GM12892 (cell line): ENCODE data around the gene NDUFB7.

Experiments
- POLR2A ChIP-seq: IDR thresholded peaks from 2 replicates; pipeline ENCODE4 v1.6.1; 2011; ENCODE audit warnings: low read depth, low read length, control low read depth
- POLR2AphosphoS5 ChIP-seq: IDR thresholded peaks from 2 replicates; pipeline ENCODE4 v1.6.1; 2011; ENCODE audit warnings: low read depth, low read length, control low read depth
- TAF1 ChIP-seq: IDR thresholded peaks from 2 replicates; pipeline ENCODE4 v1.6.1; 2011; ENCODE audit warnings: low read depth, mild to moderate bottlenecking, control low read depth, low read length, borderline replicate concordance

GRCh38 chr19:14619404-14619803 lies 47.5 kb upstream of the NDUFB7 start:
- no peak for TF ChIP-seq POLR2A
- no peak for TF ChIP-seq POLR2AphosphoS5
- no peak for TF ChIP-seq TAF1
